Trophoblast cell (in vitro differentiated cells and primary cell): Measurements from ENCODE around the gene TTC27.

Experiments used
- DNase-seq, 2 donors: peaks; one replicate each; pipeline ENCODE4 v3.0.0-alpha.2; 2016
- H2AFZ ChIP-seq: 2 replicates; pipeline ENCODE4 v1.6.1; 2013; ENCODE audit warnings: low read length, moderate library complexity, mild to moderate bottlenecking; ENCODE audit not compliant: insufficient read depth, poor library complexity
- H2AK5ac ChIP-seq: 2 replicates; pipeline ENCODE4 v1.6.1; 2013; ENCODE audit warnings: mild to moderate bottlenecking, low read length
- H2BK120ac ChIP-seq: 2 replicates; pipeline ENCODE4 v1.6.1; 2013; ENCODE audit warnings: low read length, mild to moderate bottlenecking, moderate library complexity; ENCODE audit not compliant: insufficient read depth, poor library complexity
- H2BK12ac ChIP-seq: 2 replicates; pipeline ENCODE4 v1.6.1; 2013; ENCODE audit warnings: mild to moderate bottlenecking, low read length, moderate library complexity
- H2BK5ac ChIP-seq: 2 replicates; pipeline ENCODE4 v1.6.1; 2013; ENCODE audit warnings: low read length, low read depth, moderate library complexity, mild to moderate bottlenecking; ENCODE audit not compliant: poor library complexity
- H3K14ac ChIP-seq: 2 replicates; pipeline ENCODE4 v1.6.1; 2013; ENCODE audit warnings: mild to moderate bottlenecking, low read length
- H3K18ac ChIP-seq: 2 replicates; pipeline ENCODE4 v1.6.1; 2013; ENCODE audit warnings: mild to moderate bottlenecking, low read length
- H3K23ac ChIP-seq: 2 replicates; pipeline ENCODE4 v1.6.1; 2013; ENCODE audit warnings: low read length
- H3K27ac ChIP-seq: 2 replicates; pipeline ENCODE4 v1.5.1; 2013; ENCODE audit warnings: low read depth, mild to moderate bottlenecking, inconsistent platforms, low read length, moderate library complexity
- H3K27me3 ChIP-seq: 2 replicates; pipeline ENCODE4 v1.6.1; 2013; ENCODE audit warnings: inconsistent platforms, mild to moderate bottlenecking, low read length, moderate library complexity; ENCODE audit not compliant: insufficient read depth
- H3K36me3 ChIP-seq, 2 experiments: 1 replicate in 1 of 2; 2 replicates in 1 of 2; pipeline ENCODE4 v1.6.1; 2013; ENCODE audit warnings: low read length in 2 of 2, mild to moderate bottlenecking in 2 of 2, moderate library complexity in 1 of 2; ENCODE audit not compliant: insufficient read depth in 2 of 2, control insufficient read depth in 1 of 2
- H3K4ac ChIP-seq: 2 replicates; pipeline ENCODE4 v1.6.1; 2013; ENCODE audit warnings: low read depth, mild to moderate bottlenecking, low read length, moderate library complexity
- H3K4me1 ChIP-seq, 2 experiments: 1 replicate in 1 of 2; 2 replicates in 1 of 2; pipeline ENCODE4 v1.6.1; 2013; ENCODE audit warnings: low read length in 2 of 2, mild to moderate bottlenecking in 2 of 2, moderate library complexity in 1 of 2; ENCODE audit not compliant: insufficient read depth in 2 of 2, control insufficient read depth in 1 of 2
- H3K4me2 ChIP-seq: 2 replicates; pipeline ENCODE4 v1.6.1; 2013; ENCODE audit warnings: inconsistent platforms, mild to moderate bottlenecking, low read length, moderate library complexity
- H3K4me3 ChIP-seq: 2 replicates; pipeline ENCODE4 v1.5.1; 2013; ENCODE audit warnings: mild to moderate bottlenecking, low read depth, low read length, inconsistent platforms
- H3K79me1 ChIP-seq: one replicate; pipeline ENCODE4 v1.6.1; 2013; ENCODE audit warnings: low read length
- H3K79me2 ChIP-seq: 2 replicates; pipeline ENCODE4 v1.6.1; 2013; ENCODE audit warnings: low read length, mild to moderate bottlenecking; ENCODE audit not compliant: control insufficient read depth, insufficient read depth, poor library complexity
- H3K9ac ChIP-seq: 2 replicates; pipeline ENCODE4 v1.6.1; 2013; ENCODE audit warnings: mild to moderate bottlenecking, low read length
- H3K9me3 ChIP-seq: 2 replicates; pipeline ENCODE4 v1.6.1; 2013; ENCODE audit warnings: low read depth, mild to moderate bottlenecking, control low read depth, inconsistent platforms, low read length; ENCODE audit not compliant: insufficient read depth
- H4K12ac ChIP-seq: 2 replicates; pipeline ENCODE4 v1.6.1; 2013; ENCODE audit warnings: low read depth, mild to moderate bottlenecking, low read length, moderate library complexity
- H4K8ac ChIP-seq: 2 replicates; pipeline ENCODE4 v1.6.1; 2013; ENCODE audit warnings: low read depth, mild to moderate bottlenecking, low read length, moderate library complexity
- H4K91ac ChIP-seq: one replicate; pipeline ENCODE4 v1.6.1; 2013; ENCODE audit warnings: low read depth, mild to moderate bottlenecking, low read length, moderate library complexity
- WGBS: extraction: QIAGEN DNeasy Blood & Tissue Kit; methylation state at CpG from one replicate; pipeline ENCODE4 v1.1.7; 2013; ENCODE audit warnings: missing lambda C conversion rate; ENCODE audit not compliant: insufficient read length, insufficient coverage; ENCODE audit errors: extremely low coverage; 5-methylcytosine and 5-hydroxymethylcytosine counted together

TTC27 gene

DNA sequence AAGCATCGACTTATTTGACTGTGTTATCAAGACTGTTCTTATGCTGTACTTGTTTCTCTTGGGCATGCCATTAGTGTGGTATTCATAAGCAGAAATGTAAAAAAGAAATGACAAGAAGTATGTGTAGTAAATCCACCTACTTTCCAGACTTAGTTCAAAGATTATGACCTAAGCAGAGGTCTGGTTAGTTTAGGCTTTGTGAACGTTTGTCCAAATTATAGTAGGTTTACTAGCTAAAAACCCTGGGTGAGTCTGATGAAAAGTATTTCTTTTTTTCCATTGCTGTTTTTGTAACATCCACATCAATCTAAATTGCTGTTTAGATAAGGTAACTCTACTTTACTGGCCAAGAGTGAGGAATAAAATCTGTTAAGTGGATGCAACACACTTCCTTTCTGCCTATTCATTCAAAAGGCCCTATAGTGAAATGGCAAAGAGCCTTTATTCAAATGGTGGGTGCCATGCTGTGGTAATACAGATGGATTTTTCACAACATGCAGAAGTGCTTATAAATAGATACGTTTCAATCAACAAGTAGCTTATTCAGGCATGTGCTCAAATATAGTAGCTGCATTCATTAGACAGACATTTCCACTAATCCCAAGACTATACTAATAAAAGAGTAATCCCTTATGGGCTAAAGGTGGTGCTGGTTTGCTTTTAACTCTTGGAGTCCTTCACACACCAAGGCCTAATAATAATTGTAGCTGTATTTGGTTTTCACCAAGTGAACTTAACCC, 196.4 kb downstream of the TTC27 start:
- Histone ChIP-seq H3K4ac (no peak overlapping the region), H3K27ac (no peak overlapping the region), H4K91ac (no peak overlapping the region), H3K4me1 (no peaks in the 10 kb centered on the region), H2BK120ac (no peak overlapping the region), H3K27me3 (no peaks in the 10 kb centered on the region), H2AK5ac (no peak overlapping the region), H3K79me2 (no peaks in the 10 kb centered on the region), H2BK5ac (no peak overlapping the region), H3K23ac (no peak overlapping the region), H2AFZ (no peak overlapping the region), H3K36me3 (no peaks in the 10 kb centered on the region), H3K4me2 (no peak overlapping the region), H3K4me3 (no peak overlapping the region), H4K12ac (no peak overlapping the region), H3K9me3 (no peaks in the 10 kb centered on the region), H3K18ac (no peak overlapping the region), H3K14ac (no peak overlapping the region), H2BK12ac (no peak overlapping the region), H3K9ac (no peak overlapping the region), H3K79me1 (no peaks in the 10 kb centered on the region), H4K8ac (no peak overlapping the region)
- no peak for DNase-seq
- no CpG with 5 or more reads among the region's 3 CpGs for WGBS

DNA sequence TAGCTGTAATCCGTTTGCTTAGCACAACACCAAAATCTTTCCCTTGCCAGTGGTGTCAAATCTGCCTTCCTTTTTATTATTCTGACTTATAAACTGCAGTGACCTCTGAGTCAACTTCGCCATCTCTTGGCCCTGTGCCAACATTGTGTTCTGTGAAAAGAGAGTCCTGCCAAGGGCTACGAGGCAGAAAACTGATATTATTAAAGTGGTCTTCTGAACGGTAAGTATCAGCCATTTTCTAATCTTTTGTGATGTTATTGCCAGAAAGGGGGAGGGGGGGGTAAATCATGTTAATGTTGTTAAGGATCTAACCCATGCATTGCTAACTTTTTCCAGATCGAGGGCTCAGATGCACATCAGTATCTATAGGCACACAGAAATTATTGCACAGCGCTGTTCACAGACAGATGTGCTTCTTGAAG, 197.5 kb downstream of the TTC27 start:
- Histone ChIP-seq H3K27me3 (no peaks in the 10 kb centered on the region), H3K4me1 (no peaks in the 10 kb centered on the region), H2BK5ac (no peak overlapping the region), H3K79me2 (no peaks in the 10 kb centered on the region), H3K4me3 (no peak overlapping the region), H3K79me1 (no peaks in the 10 kb centered on the region), H3K36me3 (no peaks in the 10 kb centered on the region), H3K9ac (no peak overlapping the region), H2AK5ac (no peak overlapping the region), H3K9me3 (no peaks in the 10 kb centered on the region), H2BK12ac (no peak overlapping the region), H3K18ac (no peak overlapping the region), H2AFZ (no peak overlapping the region), H2BK120ac (no peak overlapping the region), H4K91ac (no peak overlapping the region), H3K14ac (no peak overlapping the region), H4K8ac (no peak overlapping the region), H3K23ac (no peak overlapping the region), H3K27ac (no peak overlapping the region), H3K4ac (no peak overlapping the region), H3K4me2 (no peak overlapping the region), H4K12ac (no peak overlapping the region)
- WGBS = no CpG with 5 or more reads among the region's 6 CpGs
- no peak for DNase-seq

- H3K18ac ChIP-seq = no peak overlapping the region
- no CpG with 5 or more reads among the region's 1 CpG for WGBS
- no peak overlapping the region for H3K4ac ChIP-seq
Measured at GRCh38 chr2:32830196-32830595, 202.3 kb downstream of the TTC27 start.

GRCh38 chr2:32832821-32833220, 205.0 kb downstream of the TTC27 start:
- Histone ChIP-seq H2BK12ac (no peak overlapping the region), H3K27ac (no peak overlapping the region), H3K36me3 (no peaks in the 10 kb centered on the region), H3K4me1 (no peaks in the 10 kb centered on the region), H3K79me2 (no peaks in the 10 kb centered on the region), H3K4me3 (no peak overlapping the region), H2AFZ (no peak overlapping the region), H4K12ac (no peak overlapping the region), H3K27me3 (no peaks in the 10 kb centered on the region), H2BK120ac (no peak overlapping the region), H4K91ac (no peak overlapping the region), H3K9me3 (no peaks in the 10 kb centered on the region), H3K18ac (no peak overlapping the region), H3K79me1 (no peaks in the 10 kb centered on the region), H3K9ac (no peak overlapping the region), H2BK5ac (no peak overlapping the region), H2AK5ac (no peak overlapping the region), H3K4me2 (no peak overlapping the region), H3K23ac (no peak overlapping the region), H3K14ac (no peak overlapping the region), H4K8ac (no peak overlapping the region), H3K4ac (no peak overlapping the region)
- DNase-seq = peak in 1 of 2 donors; percentile 75
- WGBS = no CpG with 5 or more reads among the region's 2 CpGs

More at GRCh38 chr2:32830196-32830595, 202.3 kb downstream of the TTC27 start:
- no peak overlapping the region for H2BK5ac ChIP-seq
- DNase-seq = no peak
- no peaks in the 10 kb centered on the region for H3K36me3 ChIP-seq
- no peak overlapping the region for H3K14ac ChIP-seq
- no peaks in the 10 kb centered on the region for H3K27me3 ChIP-seq
- no peak overlapping the region for H2BK12ac ChIP-seq
- no peak overlapping the region for H3K23ac ChIP-seq
- H4K8ac ChIP-seq = no peak overlapping the region
- H2AFZ ChIP-seq = no peak overlapping the region
- H3K79me2 ChIP-seq = no peaks in the 10 kb centered on the region
- no peaks in the 10 kb centered on the region for H3K4me1 ChIP-seq
- no peak overlapping the region for H2BK120ac ChIP-seq
- no peak overlapping the region for H3K4me3 ChIP-seq
- no peak overlapping the region for H3K27ac ChIP-seq
- H3K9ac ChIP-seq = no peak overlapping the region
- no peak overlapping the region for H3K4me2 ChIP-seq
- H3K79me1 ChIP-seq = no peaks in the 10 kb centered on the region
- H4K91ac ChIP-seq = no peak overlapping the region
- no peak overlapping the region for H2AK5ac ChIP-seq
- H3K9me3 ChIP-seq = no peaks in the 10 kb centered on the region
- no peak overlapping the region for H4K12ac ChIP-seq
